SK-N-SH (cell line): ENCODE measurements around the gene DERA.

Source experiments
- CTCF ChIP-seq: fragments of 200-600 bp; sonication (generic); IDR thresholded peaks from 2 replicates; pipeline ENCODE4 v1.6.1; 2017; ENCODE audit warnings: antibody characterized with exemption, mild to moderate bottlenecking, moderate library complexity
- EZH2phosphoT487 ChIP-seq: fragments of 200-600 bp; sonication (generic); IDR thresholded peaks from 2 replicates; pipeline ENCODE4 v1.6.1; 2017; ENCODE audit warnings: low read depth, mixed run types, mild to moderate bottlenecking, antibody characterized with exemption, moderate library complexity, borderline replicate concordance
- JUND ChIP-seq: IDR thresholded peaks from 2 replicates; pipeline ENCODE4 v1.4.0; 2012
- MAX ChIP-seq: IDR thresholded peaks from 2 replicates; pipeline ENCODE4 v1.4.0; 2012; ENCODE audit warnings: low read depth
- MXI1 ChIP-seq: IDR thresholded peaks from 2 replicates; pipeline ENCODE4 v1.6.1; 2012; ENCODE audit warnings: mild to moderate bottlenecking, low read depth, low read length, improper control_type of control experiment
- NRF1 ChIP-seq: IDR thresholded peaks from 2 replicates; pipeline ENCODE4 v1.6.1; 2012; ENCODE audit warnings: low read depth, mild to moderate bottlenecking, low read length
- RAD21 ChIP-seq: IDR thresholded peaks from 2 replicates; pipeline ENCODE4 v1.6.1; 2012; ENCODE audit warnings: mild to moderate bottlenecking, low read length
- SIN3A ChIP-seq: IDR thresholded peaks from 2 replicates; pipeline ENCODE4 v1.6.1; 2012; ENCODE audit warnings: low read depth, mild to moderate bottlenecking, low read length, moderate library complexity, borderline replicate concordance
- TCF12 ChIP-seq: IDR thresholded peaks from 2 replicates; pipeline ENCODE4 v1.4.0; 2012
- USF2 ChIP-seq: fragments of 150-350 bp; IDR thresholded peaks from 2 replicates; pipeline ENCODE4 v1.6.1; 2017; ENCODE audit warnings: antibody characterized with exemption, low read length, low read depth, borderline replicate concordance

- TF ChIP-seq SIN3A (no peak), USF2 (no peak), TCF12 (no peak), CTCF (no peak), NRF1 (no peak), MXI1 (no peak), MAX (no peak), JUND (no peak), EZH2phosphoT487 (no peak), RAD21 (no peak)
These were observed 51.6 kb downstream of the DERA start for GRCh38 chr12:15962760-15963159.
